Mesodermal cell (in vitro differentiated cells): Measurements from ENCODE around the gene ITPR2.
"Not testable (repeated sequence)": the region's sequence is repeated elsewhere in the genome, so short reads cannot be mapped to it uniquely, and the experiment has no call there.

ENCODE experiments used
- H3K27ac ChIP-seq: 2 replicates; pipeline ENCODE4 v1.7.0; 2013; ENCODE audit warnings: mild to moderate bottlenecking, low read depth, low read length, moderate library complexity; ENCODE audit not compliant: severe bottlenecking
- H3K36me3 ChIP-seq: 2 replicates; pipeline ENCODE4 v1.7.1; 2013; ENCODE audit warnings: mild to moderate bottlenecking, low read length, moderate library complexity; ENCODE audit not compliant: control insufficient read depth, insufficient read depth
- H3K4me1 ChIP-seq: one replicate; pipeline ENCODE4 v1.7.1; 2013; ENCODE audit warnings: mild to moderate bottlenecking, low read length; ENCODE audit not compliant: insufficient read depth, control insufficient read depth, poor library complexity, severe bottlenecking
- H3K4me3 ChIP-seq: 2 replicates; pipeline ENCODE4 v1.7.0; 2013; ENCODE audit warnings: low read length, control low read depth, mild to moderate bottlenecking; ENCODE audit not compliant: insufficient read depth, poor library complexity, severe bottlenecking; ENCODE audit errors: extremely low read depth
- H3K9me3 ChIP-seq: 2 replicates; pipeline ENCODE4 v1.7.1; 2013; ENCODE audit warnings: mild to moderate bottlenecking, low read length, moderate library complexity; ENCODE audit not compliant: control insufficient read depth
- WGBS, 2 experiments: methylation state at CpG; one replicate each; pipeline ENCODE4 v1.1.5; 2013; ENCODE audit warnings: missing lambda C conversion rate in 2 of 2; ENCODE audit not compliant: insufficient coverage in 2 of 2; 5-methylcytosine and 5-hydroxymethylcytosine counted together

Gene ITPR2

GRCh38 chr12:26433701-26434100 lies 399.3 kb downstream of the ITPR2 start:
- not testable (repeated sequence) for H3K9me3 ChIP-seq, H3K27ac ChIP-seq, H3K4me3 ChIP-seq, H3K36me3 ChIP-seq, H3K4me1 ChIP-seq
- WGBS, 2 experiments, result 60 to 100% methylated on average over 1 of the region's 1 CpG

DNA sequence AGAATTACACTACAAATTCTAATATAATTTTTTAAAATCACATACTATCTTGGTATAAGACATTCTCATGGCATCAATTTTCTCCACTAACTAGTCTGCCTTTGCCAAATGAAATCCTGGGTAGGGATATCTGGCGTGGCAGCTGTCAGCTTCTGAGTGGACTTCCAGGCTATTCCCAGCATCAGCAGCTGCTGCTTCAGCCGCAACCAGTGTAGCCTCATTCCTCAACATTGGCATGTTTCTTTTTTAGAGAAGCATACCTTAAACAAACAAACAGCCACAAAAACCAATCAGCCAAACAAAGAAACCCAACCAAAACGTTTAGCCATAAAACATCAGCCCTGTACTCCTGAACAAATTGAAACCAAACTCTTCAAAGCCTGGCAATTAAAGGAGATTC lies 401.8 kb downstream of the ITPR2 start:
- Histone ChIP-seq H3K9me3 (no peaks in the 10 kb centered on the region), H3K36me3 (no peaks in the 10 kb centered on the region)
- 50 to 53% methylated on average over 2 to 3 of the region's 3 CpGs for WGBS, 2 experiments

DNA sequence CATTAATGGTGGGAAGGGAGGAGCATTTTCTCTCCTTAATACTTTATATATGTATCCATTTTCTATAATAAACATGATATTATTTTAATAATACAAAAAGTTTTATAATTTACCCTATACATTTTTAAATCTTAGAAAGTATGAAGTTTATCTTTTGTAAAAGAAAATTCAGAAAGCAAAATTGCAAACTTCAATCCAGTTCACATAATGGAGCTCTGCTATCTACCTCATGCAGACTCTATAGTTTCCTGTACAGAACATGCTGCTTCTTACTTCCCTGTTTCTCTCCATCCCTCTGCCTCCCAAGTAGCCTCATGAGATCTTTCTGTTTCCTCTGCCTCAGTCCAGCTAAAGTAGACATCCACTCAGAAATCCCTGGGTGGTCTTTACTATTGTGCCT lies 402.4 kb downstream of the ITPR2 start:
- H3K27ac ChIP-seq, H3K4me3 ChIP-seq, H3K9me3 ChIP-seq, H3K36me3 ChIP-seq, H3K4me1 ChIP-seq: not testable (repeated sequence)

More for the DNA sequence above, 401.8 kb downstream of the ITPR2 start:
- H3K4me1 ChIP-seq, result peaks cover 6% of the 10 kb centered on the region
- no peak overlapping the region for H3K27ac ChIP-seq
- no peak overlapping the region for H3K4me3 ChIP-seq

- Histone ChIP-seq H3K27ac (no peak overlapping the region), H3K4me3 (no peak overlapping the region), H3K9me3 (no peaks in the 10 kb centered on the region), H3K4me1 (peaks cover 6% of the 10 kb centered on the region), H3K36me3 (no peaks in the 10 kb centered on the region)
- WGBS, 2 experiments, result no CpG with 5 or more reads among the region's 2 CpGs
Measured at GRCh38 chr12:26429070-26429691, 403.8 kb downstream of the ITPR2 start.

GRCh38 chr12:26428420-26428819 lies 404.6 kb downstream of the ITPR2 start:
- no peak overlapping the region for H3K4me3 ChIP-seq
- H3K4me1 ChIP-seq, result peaks cover 6% of the 10 kb centered on the region
- no peak overlapping the region for H3K27ac ChIP-seq
- no peaks in the 10 kb centered on the region for H3K9me3 ChIP-seq
- no peaks in the 10 kb centered on the region for H3K36me3 ChIP-seq
- no CpG with 5 or more reads among the region's 2 CpGs for WGBS, 2 experiments

DNA sequence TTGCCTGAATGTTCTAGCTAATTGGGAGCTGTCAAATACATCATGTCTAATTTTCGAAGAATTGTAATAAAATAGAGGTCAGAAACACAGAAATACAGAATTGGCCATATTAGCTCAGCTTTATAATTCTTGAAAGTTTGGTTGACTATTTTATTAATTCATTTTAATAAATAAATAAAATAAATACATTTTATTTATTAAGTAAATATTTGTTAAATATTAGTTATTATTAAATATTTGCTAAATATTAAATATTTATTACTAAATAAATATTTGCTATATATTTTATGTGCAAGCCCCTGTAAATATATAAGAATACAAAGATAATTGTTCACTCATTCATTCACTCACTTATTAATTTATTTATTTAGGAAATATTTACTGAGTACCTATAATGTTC lies 406.3 kb downstream of the ITPR2 start:
- Histone ChIP-seq H3K27ac (no peak overlapping the region), H3K4me3 (no peak overlapping the region), H3K36me3 (no peaks in the 10 kb centered on the region), H3K4me1 (peaks cover 6% of the 10 kb centered on the region), H3K9me3 (no peaks in the 10 kb centered on the region)
- no CpG with 5 or more reads among the region's 1 CpG for WGBS, 2 experiments

DNA sequence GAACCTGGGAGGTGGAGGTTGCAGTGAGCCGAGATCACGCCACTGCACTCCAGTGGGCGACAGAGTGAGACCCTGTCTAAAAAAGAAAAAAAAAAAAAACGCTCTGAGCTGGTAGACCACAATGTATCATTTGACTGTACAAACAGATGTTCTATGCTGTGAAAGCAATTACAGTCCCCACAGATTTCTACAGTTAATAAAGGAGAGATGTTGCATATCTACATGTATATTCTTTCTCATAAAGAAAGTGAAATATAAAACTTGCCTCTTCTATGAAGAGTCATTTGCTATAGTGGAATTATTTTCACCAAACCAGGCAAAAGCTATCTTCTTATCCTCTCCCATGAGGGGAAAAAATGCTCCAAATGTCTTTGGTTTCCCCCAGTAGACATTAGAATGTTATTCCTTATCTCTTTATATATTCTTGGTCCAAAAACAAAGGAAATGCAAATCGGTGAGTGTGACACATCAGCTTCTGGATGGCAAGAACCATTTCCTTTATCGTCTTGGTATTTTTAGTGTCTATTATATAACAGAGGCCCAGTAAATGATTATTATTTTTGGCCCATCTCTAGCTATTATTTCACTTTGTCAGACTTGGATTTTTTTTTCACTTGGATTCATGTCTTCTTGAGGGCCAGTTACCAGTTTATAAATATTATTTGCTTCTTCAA lies 407.3 kb downstream of the ITPR2 start:
- peaks cover 6% of the 10 kb centered on the region for H3K4me1 ChIP-seq
- WGBS, 2 experiments, result 81 to 100% methylated on average over 1 to 3 of the region's 6 CpGs

DNA sequence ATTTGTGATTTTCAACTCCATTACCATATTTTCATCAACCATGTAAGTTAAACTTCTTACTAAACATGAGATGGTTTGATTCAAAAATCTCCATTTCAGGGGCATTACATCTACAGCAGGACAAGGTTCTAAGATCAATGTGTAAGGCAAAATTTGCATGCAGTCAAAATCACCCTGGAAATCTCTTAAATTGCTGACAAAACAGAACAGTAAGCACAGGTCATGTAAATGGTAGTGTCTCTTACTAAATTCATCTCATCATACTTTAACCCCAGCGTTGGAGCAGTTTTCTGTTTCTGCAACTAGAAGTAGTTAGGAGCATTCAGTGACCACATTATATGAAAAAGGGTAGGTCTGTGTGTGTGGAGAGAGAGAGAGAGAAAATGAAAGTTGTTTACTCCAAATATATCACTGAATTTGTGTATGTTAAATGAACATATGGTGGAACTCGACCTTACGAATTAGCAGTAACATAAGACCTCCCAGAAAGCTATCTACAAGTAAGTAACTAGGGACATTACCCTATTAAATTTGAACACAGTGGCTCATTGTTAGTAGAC lies 410.1 kb downstream of the ITPR2 start:
- no peaks in the 10 kb centered on the region for H3K36me3 ChIP-seq
- H3K4me1 ChIP-seq, result no peaks in the 10 kb centered on the region
- WGBS, 2 experiments, result no CpG with 5 or more reads among the region's 3 CpGs
- H3K9me3 ChIP-seq, result peaks cover 3% of the 10 kb centered on the region
- no peak overlapping the region for H3K27ac ChIP-seq
- no peak overlapping the region for H3K4me3 ChIP-seq

More for the DNA sequence above, 407.3 kb downstream of the ITPR2 start:
- H3K36me3 ChIP-seq, result no peaks in the 10 kb centered on the region
- H3K27ac ChIP-seq, result no peak overlapping the region
- H3K9me3 ChIP-seq, result no peaks in the 10 kb centered on the region
- H3K4me3 ChIP-seq, result no peak overlapping the region

DNA sequence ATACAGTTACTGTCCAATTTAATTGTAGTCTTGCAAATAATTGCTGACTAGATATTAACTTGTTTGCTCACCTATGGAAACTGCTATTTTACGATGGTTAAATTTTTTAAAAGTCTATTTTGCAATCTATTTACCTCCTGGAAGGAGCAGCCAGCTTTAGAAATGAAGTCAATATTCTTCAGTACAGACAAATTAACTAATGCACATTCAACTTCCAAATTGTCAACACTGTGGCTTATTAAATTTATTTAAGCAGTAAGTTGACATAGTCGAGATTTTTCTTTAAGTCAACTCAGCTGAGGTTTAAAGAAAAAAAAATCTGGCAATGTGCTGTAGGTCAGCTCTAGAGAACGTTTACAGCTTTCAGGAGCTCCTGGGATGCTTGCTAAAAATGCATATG lies 416.4 kb downstream of the ITPR2 start:
- Histone ChIP-seq H3K4me3 (no peak overlapping the region), H3K27ac (no peak overlapping the region), H3K4me1 (no peaks in the 10 kb centered on the region), H3K9me3 (peaks cover 6% of the 10 kb centered on the region), H3K36me3 (no peaks in the 10 kb centered on the region)
- WGBS, 2 experiments, result 82 to 93% methylated on average over 1 to 2 of the region's 3 CpGs

- Histone ChIP-seq H3K9me3 (no peaks in the 10 kb centered on the region), H3K4me3 (no peak overlapping the region), H3K27ac (no peak overlapping the region), H3K4me1 (no peaks in the 10 kb centered on the region), H3K36me3 (no peaks in the 10 kb centered on the region)
- WGBS, 2 experiments, result 100% methylated on average over 1 of the region's 1 CpG; no CpG with 5 or more reads in 1 of the 2 experiments
Measured at GRCh38 chr12:26410689-26411088, 422.3 kb downstream of the ITPR2 start.

GRCh38 chr12:26406813-26407212 lies 426.2 kb downstream of the ITPR2 start:
- 100% methylated on average over 1 of the region's 2 CpGs; no CpG with 5 or more reads in 1 of the 2 experiments for WGBS, 2 experiments
- no peaks in the 10 kb centered on the region for H3K4me1 ChIP-seq
- H3K36me3 ChIP-seq, result no peaks in the 10 kb centered on the region
- no peak overlapping the region for H3K4me3 ChIP-seq
- H3K27ac ChIP-seq, result no peak overlapping the region
- H3K9me3 ChIP-seq, result no peaks in the 10 kb centered on the region
